Activated CD4-positive, alpha-beta T cell treated with anti-CD3 and anti-CD28 coated beads, Interleukin-2, amount 50 U/mL, for 48 hours (primary cell): ENCODE measurements around the gene CFAP99.

Experiments
- DNase-seq, 2 experiments: peaks; one replicate each; pipeline ENCODE4 v3.0.0-alpha.2; 2020

CFAP99 gene

GRCh38 chr4:2478229-2478628 is 59.5 kb downstream of the CFAP99 start:
- DNase-seq = no peak

GRCh38 chr4:2480649-2481048 is 61.9 kb downstream of the CFAP99 start:
- no peak for DNase-seq

DNA sequence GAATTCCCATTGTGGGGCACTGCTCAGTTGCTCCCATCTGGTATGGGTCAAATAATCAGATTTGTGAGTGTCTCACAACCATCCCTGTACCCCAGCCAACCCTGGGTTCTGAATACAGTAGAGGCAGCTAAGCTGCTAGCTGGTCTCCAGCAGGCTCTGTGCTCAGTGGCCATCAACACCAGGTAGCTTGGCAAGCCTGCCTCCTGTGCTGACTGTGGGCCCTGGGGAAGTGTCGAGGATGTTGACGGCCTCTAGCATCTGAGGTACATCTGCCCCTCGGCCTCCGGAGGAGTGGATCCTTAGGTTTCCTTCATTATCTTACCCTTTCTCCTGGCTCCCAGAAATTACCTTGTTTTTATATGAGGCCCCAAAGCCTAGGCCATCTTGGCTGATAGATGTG is 63.4 kb downstream of the CFAP99 start:
- no peak for DNase-seq

GRCh38 chr4:2482693-2483092 is 63.9 kb downstream of the CFAP99 start:
- DNase-seq = peak in 1 of 2 experiments; percentile 14

- DNase-seq = no peak
Observed at GRCh38 chr4:2483237-2483636, 64.5 kb downstream of the CFAP99 start.

DNA sequence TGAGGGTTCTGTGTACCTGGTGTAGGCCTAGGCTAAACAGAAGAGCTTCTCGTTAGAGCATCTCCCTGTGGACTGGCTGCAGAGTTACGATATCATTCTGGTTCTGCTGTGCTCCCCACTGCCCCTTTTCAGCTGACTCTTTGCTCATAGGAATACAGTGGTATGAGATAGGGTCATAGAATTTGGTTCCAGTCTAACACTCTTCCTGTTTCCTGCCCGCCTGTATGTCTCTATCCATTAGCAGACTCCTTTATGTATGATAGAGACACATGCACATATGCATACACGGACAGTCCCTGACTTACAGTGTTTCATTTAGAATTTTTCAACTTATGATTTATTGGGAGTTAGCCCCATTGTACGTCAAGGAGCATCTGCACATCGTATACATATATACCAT is 65.4 kb downstream of the CFAP99 start:
- no peak for DNase-seq

GRCh38 chr4:2484993-2485392 is 66.2 kb downstream of the CFAP99 start:
- DNase-seq = peak; percentile 50 to 64

DNA sequence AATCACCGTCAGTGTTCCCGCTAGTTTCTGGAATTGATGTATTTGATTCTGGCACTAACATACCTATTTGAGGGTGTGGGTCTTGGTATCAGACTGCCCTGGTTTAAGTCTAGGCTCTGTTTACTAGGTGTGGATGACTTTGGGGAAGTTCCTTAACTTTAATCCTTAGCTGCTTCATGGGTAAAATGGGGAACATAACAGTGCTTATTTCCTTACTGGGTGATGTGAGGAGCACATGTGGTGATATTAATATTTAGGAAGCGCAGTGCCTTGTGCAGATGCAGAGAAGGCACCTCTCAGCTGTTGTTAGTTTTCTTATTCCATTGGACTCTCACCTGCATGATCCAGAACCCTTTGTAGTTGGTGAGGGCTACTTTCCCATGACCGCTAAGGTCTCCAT is 67.2 kb downstream of the CFAP99 start:
- DNase-seq = no peak

GRCh38 chr4:2486981-2487380 is 68.2 kb downstream of the CFAP99 start:
- no peak for DNase-seq

- DNase-seq = no peak
Observed at GRCh38 chr4:2487632-2488031, 68.9 kb downstream of the CFAP99 start.

DNA sequence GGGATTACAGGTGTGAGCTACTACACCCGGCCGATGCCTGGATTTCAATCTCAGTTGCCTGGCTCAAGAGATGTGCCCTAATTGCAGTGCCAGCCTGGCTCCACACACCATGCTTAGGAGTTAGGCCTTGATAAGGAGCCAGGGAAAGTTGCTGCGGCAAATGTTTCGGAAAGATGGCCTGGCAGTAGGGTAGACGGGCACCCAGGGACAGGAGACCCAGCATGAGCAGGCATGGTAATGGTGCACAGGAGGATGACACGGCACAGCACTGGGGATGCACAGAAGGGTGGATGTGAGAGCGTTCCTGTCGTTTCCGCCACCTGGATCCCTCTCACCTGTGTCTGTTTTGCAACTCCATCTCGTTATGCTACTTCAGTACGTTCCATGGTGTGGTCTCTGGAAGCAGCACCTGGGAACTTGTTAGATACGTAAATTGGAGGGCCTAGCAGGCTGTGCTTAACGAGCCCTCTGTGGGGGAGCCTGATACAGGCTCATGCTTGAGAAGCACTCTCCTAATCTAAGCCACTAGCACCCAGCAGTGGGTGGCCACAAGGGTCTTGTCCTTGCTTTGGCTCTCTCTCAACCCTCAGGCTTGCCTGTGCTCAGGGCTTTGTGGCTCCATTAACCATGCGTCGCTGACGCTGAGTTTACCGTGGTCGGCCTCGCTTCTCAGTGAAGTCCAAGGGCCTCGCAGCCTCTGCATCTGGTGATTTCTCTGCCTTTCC is 70.5 kb downstream of the CFAP99 start:
- no peak for DNase-seq

DNA sequence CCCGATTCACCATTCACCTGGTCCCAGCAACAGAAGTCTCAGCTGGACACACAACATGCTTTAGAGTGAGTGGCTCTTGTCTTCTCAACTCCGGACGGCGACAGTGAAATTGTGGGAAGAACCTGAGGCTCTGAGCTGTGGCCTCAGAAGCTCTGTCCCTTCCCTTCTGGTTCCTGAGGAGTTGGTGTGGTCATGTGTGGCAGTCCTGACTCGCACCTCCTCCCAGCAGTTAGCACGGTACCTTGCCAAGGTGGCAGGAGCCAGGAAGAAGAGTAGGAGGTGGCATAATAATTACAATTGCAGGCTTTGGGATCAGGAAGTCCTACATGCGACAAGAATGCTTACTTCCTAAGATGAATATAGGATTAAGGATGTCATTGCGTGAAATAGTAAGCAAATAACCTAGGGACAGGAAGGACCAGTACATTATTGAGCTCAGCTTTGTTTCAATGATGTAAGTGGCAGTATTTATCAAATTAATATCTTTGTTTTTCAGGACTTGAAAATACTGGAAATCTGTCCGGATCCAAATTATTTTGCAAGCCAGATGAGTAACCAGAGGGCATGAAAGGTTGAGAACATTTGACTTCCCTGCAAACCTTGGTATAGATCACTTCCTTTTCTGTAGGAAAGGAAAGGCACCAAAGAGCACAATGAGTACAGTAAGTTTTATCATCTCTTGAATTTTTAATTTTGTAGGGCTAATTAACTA is 71.2 kb downstream of the CFAP99 start:
- DNase-seq = no peak

GRCh38 chr4:2492970-2493369 is 74.2 kb downstream of the CFAP99 start:
- DNase-seq = no peak

GRCh38 chr4:2494992-2495391 is 76.2 kb downstream of the CFAP99 start:
- no peak for DNase-seq

GRCh38 chr4:2497324-2497723 is 78.6 kb downstream of the CFAP99 start:
- DNase-seq = no peak

GRCh38 chr4:2497931-2498330 is 79.2 kb downstream of the CFAP99 start:
- no peak for DNase-seq

DNA sequence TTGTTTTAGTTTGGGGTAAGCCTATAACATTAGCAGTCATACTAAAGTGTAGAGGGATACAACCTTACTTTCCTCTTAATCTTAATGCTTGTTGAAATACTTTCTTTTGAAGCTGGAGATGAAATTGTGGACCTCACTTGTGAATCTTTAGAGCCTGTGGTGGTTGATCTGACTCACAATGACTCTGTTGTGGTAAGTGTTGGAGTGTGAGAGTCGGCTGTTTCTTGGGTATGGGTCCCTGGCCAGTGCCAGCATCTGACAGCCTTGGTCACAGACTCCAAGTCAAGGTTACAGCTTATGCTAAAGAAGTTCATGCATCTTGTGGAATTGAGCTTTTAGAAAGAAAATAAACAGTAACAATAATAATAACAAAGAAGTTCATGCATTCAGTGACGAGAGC is 81.8 kb downstream of the CFAP99 start:
- no peak for DNase-seq

DNA sequence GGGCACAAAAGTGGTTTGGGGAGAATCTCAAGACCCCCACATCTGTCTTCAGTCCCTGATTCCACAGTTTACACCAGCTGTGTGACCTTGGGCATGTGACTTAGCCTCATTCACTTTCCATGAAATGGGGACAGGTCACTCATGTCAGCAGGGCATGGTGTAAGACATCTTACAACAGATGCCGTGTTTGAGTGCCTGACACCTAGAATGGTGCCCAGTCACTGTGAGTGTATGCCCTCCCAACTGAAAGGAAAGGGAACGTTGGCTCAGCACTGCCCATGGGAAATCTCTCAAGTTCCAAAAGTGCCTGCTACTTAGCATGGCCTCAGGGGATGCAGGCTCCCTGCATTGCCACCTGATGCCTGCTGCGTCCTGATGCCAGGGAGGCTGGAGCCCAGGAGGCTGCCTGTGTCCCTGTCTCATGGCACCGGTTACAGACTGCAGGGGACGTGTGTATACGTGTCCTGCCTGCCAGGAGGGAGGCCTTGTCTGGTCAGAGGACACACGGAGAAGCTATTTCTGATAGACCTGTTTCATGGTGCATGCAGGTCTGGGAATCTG is 82.4 kb downstream of the CFAP99 start:
- DNase-seq = no peak

GRCh38 chr4:2503809-2504208 is 85.1 kb downstream of the CFAP99 start:
- no peak for DNase-seq

DNA sequence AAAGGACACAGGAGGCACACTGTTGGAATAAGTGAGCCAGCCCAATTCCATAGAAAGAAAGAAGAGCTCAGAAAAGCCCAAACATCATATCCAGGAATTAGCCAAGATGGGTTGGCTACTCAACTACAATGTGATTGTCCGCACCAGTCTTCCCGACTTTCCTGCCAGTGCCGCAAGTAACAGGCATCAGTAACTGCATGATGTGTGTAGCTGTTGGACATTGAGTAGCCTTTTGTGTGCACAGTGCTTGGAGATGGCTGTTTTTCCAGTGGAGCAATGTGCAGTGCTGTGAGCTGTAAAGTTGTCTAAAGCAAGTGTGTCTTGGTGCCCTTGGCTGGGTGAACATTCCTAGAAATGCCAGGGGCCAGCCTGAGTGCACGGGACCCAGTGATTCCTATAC is 88.5 kb downstream of the CFAP99 start:
- no peak for DNase-seq

DNA sequence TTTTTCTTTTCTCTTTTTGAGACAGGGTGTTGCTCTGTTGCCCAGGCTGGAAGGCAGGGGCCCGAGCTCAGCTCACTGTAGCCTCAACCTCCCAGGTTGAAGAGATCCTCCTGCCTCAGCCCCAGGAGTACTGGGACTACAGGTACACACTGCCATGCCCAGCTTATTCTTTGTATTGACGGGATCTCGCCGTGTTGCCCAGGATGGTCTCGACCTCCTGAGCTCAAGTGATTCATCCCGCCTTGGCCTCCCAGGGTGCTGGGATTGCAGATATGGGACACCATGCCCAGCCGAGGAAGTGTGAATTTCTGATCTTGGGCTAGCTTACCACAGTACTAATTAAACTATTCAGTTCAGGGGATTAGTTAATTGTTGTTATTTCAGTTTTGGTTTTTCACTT is 89.1 kb downstream of the CFAP99 start:
- DNase-seq = no peak

DNA sequence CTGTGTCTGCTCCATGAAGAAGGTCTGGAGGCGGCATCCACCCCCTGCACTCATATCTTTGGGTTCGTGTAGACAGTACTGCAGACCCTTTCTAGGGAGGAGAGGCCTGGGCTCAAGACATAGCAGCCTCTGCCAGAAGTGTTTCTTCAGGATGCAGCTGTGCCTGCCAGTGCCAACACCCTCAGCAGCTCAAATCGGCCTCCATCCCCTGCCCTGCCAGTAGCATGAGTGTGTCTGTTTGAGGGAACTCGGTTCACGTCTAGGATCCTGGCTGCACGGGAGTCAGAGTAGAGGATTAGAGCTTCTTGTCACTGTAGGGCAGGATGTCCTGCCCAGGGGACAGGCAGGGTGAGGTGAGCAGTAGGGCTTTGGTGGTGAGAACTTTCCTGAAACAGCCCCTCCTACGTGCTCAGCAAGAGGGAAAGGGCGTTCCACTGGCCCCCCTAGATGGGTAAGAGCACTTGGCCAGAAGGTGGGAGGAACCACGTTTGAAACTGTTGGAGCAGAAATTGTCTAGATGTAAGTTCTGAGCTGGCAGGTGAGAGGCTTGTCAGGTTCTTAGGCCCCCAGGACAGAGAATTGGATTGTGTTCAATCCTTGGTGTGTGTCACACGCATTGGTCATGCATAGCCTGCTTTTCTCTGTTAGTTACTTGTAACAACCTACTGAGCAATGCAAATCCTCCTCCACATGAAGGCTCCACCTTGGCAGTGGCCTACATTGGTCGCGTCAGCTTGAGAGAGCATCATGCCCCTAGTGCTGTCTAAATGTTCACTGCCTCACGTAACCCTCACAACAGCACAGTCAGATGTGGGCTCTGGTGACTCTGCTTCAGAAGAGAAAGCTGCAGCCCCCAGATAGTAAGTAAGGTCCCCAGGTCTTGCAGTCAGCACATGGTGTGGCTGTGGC is 91.8 kb downstream of the CFAP99 start:
- no peak for DNase-seq

- DNase-seq = no peak
Observed at GRCh38 chr4:2511645-2512131, 92.9 kb downstream of the CFAP99 start.
